Stomach (tissue), 4 donors: Measurements from ENCODE around the gene CP.

Source experiments
- CTCF ChIP-seq, 7 experiments: fragments of 450-650 bp in 4 of 7; fragments of 200-600 bp in 3 of 7; sonication (generic) in 3 of 7; IDR thresholded peaks; one replicate each; pipeline ENCODE4 v1.5.1; 2016 to 2019; ENCODE audit warnings: antibody characterized with exemption in 7 of 7, control low read depth in 2 of 7, mild to moderate bottlenecking in 1 of 7
- EP300 ChIP-seq: sonication (generic); formaldehyde crosslinking; IDR thresholded peaks from one replicate; pipeline ENCODE4 v1.6.1; 2017; ENCODE audit warnings: antibody characterized with exemption
- POLR2A ChIP-seq, 4 donors: fragments of 450-650 bp; IDR thresholded peaks; one replicate each; pipeline ENCODE4 v1.6.1; 2016; ENCODE audit warnings: antibody characterized with exemption in 4 of 4, control low read depth in 2 of 4, mild to moderate bottlenecking in 1 of 4, moderate library complexity in 1 of 4
- POLR2AphosphoS5 ChIP-seq, 3 donors: sonication (generic); formaldehyde crosslinking; IDR thresholded peaks; one replicate each; pipeline ENCODE4 v1.6.1; 2016; ENCODE audit warnings: antibody characterized with exemption in 3 of 3

- TF ChIP-seq CTCF (IDR thresholded peaks at IDR 0.05) (no peak), POLR2A (IDR thresholded peaks at IDR 0.05) (no peak), POLR2AphosphoS5 (IDR thresholded peaks at IDR 0.05) (no peak), EP300 (no peak)
Observed at GRCh38 chr3:149234671-149235245, 13.1 kb upstream of the CP start.
